HL-60 (cell line): Measurements from ENCODE around the gene BLOC1S5.

Experiments used
- DNase-seq, 2 experiments: peaks; one replicate each; pipeline ENCODE4 v3.0.0-alpha.2; 2010 to 2020; ENCODE audit warnings: low read depth in 1 of 2, low spot score in 1 of 2
- H3K27ac ChIP-seq: fragments of 250-450 bp; sonication (Bioruptor Pico); replicated peaks from 2 replicates; pipeline ENCODE4 v1.5.1; 2020; ENCODE audit warnings: mild to moderate bottlenecking, moderate library complexity
- H3K27me3 ChIP-seq: fragments of 250-450 bp; sonication (Bioruptor Pico); 2 replicates; pipeline ENCODE4 v1.5.1; 2021; ENCODE audit warnings: mild to moderate bottlenecking, moderate library complexity; ENCODE audit not compliant: insufficient read depth, poor library complexity, severe bottlenecking
- H3K4me3 ChIP-seq: replicated peaks from 2 replicates; pipeline ENCODE4 v1.5.1; 2011; ENCODE audit warnings: mild to moderate bottlenecking, control low read depth, low read length; ENCODE audit not compliant: insufficient read depth
- CTCF ChIP-seq: IDR thresholded peaks from one replicate; pipeline ENCODE4 v1.5.1; 2011; ENCODE audit warnings: low read length, control low read depth, inconsistent platforms; ENCODE audit not compliant: insufficient read depth
- GABPA ChIP-seq: IDR thresholded peaks from 2 replicates; pipeline ENCODE4 v1.6.1; 2012; ENCODE audit warnings: low read depth
- POLR2AphosphoS5 ChIP-seq: IDR thresholded peaks from 2 replicates; pipeline ENCODE4 v1.6.1; 2012; ENCODE audit warnings: low read depth
- REST ChIP-seq: IDR thresholded peaks from 2 replicates; pipeline ENCODE4 v1.6.1; 2012; ENCODE audit warnings: low read depth; ENCODE audit not compliant: insufficient replicate concordance
- SPI1 ChIP-seq: IDR thresholded peaks from 2 replicates; pipeline ENCODE4 v1.6.1; 2012; ENCODE audit warnings: low read depth, mild to moderate bottlenecking, borderline replicate concordance

BLOC1S5 gene

GRCh38 chr6:8100159-8100854, 36.1 kb upstream of the BLOC1S5 start:
- peak overlapping the region; percentile 31 for H3K27ac ChIP-seq
- peak overlapping the region; percentile 23; the same call in 1 of the 2 replicates for H3K4me3 ChIP-seq
- no peak for DNase-seq

GRCh38 chr6:8090650-8091049, 26.5 kb upstream of the BLOC1S5 start:
- no peaks in the 10 kb centered on the region for H3K27me3 ChIP-seq
- no peak overlapping the region for H3K27ac ChIP-seq
- DNase-seq: no peak
- no peak overlapping the region for H3K4me3 ChIP-seq
- TF ChIP-seq REST (no peak), CTCF (no peak), SPI1 (no peak), GABPA (no peak), POLR2AphosphoS5 (no peak)

More at GRCh38 chr6:8100159-8100854, 36.1 kb upstream of the BLOC1S5 start:
- TF ChIP-seq POLR2AphosphoS5: no peak
- no peak for TF ChIP-seq REST
- TF ChIP-seq GABPA: no peak
- no peak for TF ChIP-seq SPI1
- no peak for TF ChIP-seq CTCF
- no peaks in the 10 kb centered on the region for H3K27me3 ChIP-seq

GRCh38 chr6:8088886-8089285, 24.7 kb upstream of the BLOC1S5 start:
- no peak for TF ChIP-seq REST
- TF ChIP-seq GABPA: no peak
- no peak for TF ChIP-seq CTCF
- no peak for TF ChIP-seq SPI1
- no peak for TF ChIP-seq POLR2AphosphoS5
- no peak overlapping the region for H3K4me3 ChIP-seq

More at GRCh38 chr6:8088886-8089285, 24.7 kb upstream of the BLOC1S5 start:
- Histone ChIP-seq H3K27ac (no peak overlapping the region), H3K27me3 (no peaks in the 10 kb centered on the region)
- DNase-seq: no peak
